ENCODE data around the gene GRPEL2.

Gene GRPEL2

GRCh38 chr5:149345147-149345891, at the start of gene GRPEL2:
Gene GRPEL2, plus strand, starts transcription at chr5:149345499. Its CDS starts 41 bp downstream, at chr5:149345540.
- FAIRE-seq (peak; percentile 85), DNase-seq (ENCODE audit: low spot score) (peak; percentile 94)

GRCh38 chr5:149297340-149298025, 47.8 kb upstream of the GRPEL2 start:
- FAIRE-seq (no peak), DNase-seq (ENCODE audit: low spot score) (no peak)

GRCh38 chr5:149298163-149298562, 47.1 kb upstream of the GRPEL2 start:
- FAIRE-seq: no peak
- no peak for DNase-seq (ENCODE audit: low spot score)

- DNase-seq (ENCODE audit: low spot score) (no peak), FAIRE-seq (no peak)
Observed at GRCh38 chr5:149298842-149299404, 46.4 kb upstream of the GRPEL2 start.

- FAIRE-seq (no peak), DNase-seq (ENCODE audit: low spot score) (no peak)
Observed at GRCh38 chr5:149299451-149300054, 45.7 kb upstream of the GRPEL2 start.

GRCh38 chr5:149300441-149300840, 44.9 kb upstream of the GRPEL2 start:
- no peak for FAIRE-seq
- DNase-seq (ENCODE audit: low spot score): no peak

- no peak for FAIRE-seq
- DNase-seq (ENCODE audit: low spot score): no peak
Observed at GRCh38 chr5:149301049-149301743, 44.1 kb upstream of the GRPEL2 start.

GRCh38 chr5:149301744-149302380, 43.4 kb upstream of the GRPEL2 start:
- DNase-seq (ENCODE audit: low spot score): no peak
- no peak for FAIRE-seq

- no peak for FAIRE-seq
- DNase-seq (ENCODE audit: low spot score): no peak
Observed at GRCh38 chr5:149302641-149303040, 42.7 kb upstream of the GRPEL2 start.

- no peak for FAIRE-seq
- no peak for DNase-seq (ENCODE audit: low spot score)
Observed at GRCh38 chr5:149303210-149303609, 42.1 kb upstream of the GRPEL2 start.

- FAIRE-seq: no peak
Observed at GRCh38 chr5:149304195-149305078, 40.9 kb upstream of the GRPEL2 start.

GRCh38 chr5:149309354-149309753, 35.9 kb upstream of the GRPEL2 start:
- DNase-seq (ENCODE audit: low spot score) (no peak), FAIRE-seq (no peak)

More at GRCh38 chr5:149304195-149305078, 40.9 kb upstream of the GRPEL2 start:
- DNase-seq (ENCODE audit: low spot score): no peak

- DNase-seq (ENCODE audit: low spot score) (no peak), FAIRE-seq (no peak)
Observed at GRCh38 chr5:149310488-149310887, 34.8 kb upstream of the GRPEL2 start.

- DNase-seq (ENCODE audit: low spot score) (peak; percentile 36), FAIRE-seq (no peak)
Observed at GRCh38 chr5:149310947-149311658, 34.2 kb upstream of the GRPEL2 start.

- FAIRE-seq (no peak), DNase-seq (ENCODE audit: low spot score) (no peak)
Observed at GRCh38 chr5:149313151-149313841, 32.0 kb upstream of the GRPEL2 start.

GRCh38 chr5:149314571-149315111, 30.7 kb upstream of the GRPEL2 start:
- FAIRE-seq (no peak), DNase-seq (ENCODE audit: low spot score) (no peak)

GRCh38 chr5:149315753-149316152, 29.5 kb upstream of the GRPEL2 start:
- FAIRE-seq: no peak

GRCh38 chr5:149317281-149318048, 27.8 kb upstream of the GRPEL2 start:
- FAIRE-seq: peak; percentile 77
- peak; percentile 32 for DNase-seq (ENCODE audit: low spot score)

More at GRCh38 chr5:149315753-149316152, 29.5 kb upstream of the GRPEL2 start:
- DNase-seq (ENCODE audit: low spot score): no peak

Data from RCC 7860 (cell line).